CD14-positive monocyte (primary cell): Measurements from ENCODE around the gene DCTN1. TPM values are rescaled to one million over a fixed set of nuclear protein-coding genes. Genes with fewer than 3 reads are reported as not detected.

Experiments used
- DNase-seq, 3 donors: peaks; one replicate each; pipeline ENCODE4 v3.0.0-alpha.2; 2011 to 2022
- H2AFZ ChIP-seq: 2 replicates; pipeline ENCODE4 v1.6.0; 2012; ENCODE audit warnings: mild to moderate bottlenecking, low read depth, low read length, inconsistent platforms; ENCODE audit not compliant: insufficient read depth, poor library complexity, severe bottlenecking
- H3K27ac ChIP-seq, 2 donors: 1 replicate in 1 of 2; 2 replicates in 1 of 2; pipeline ENCODE4 v1.5.1; 2012 to 2013; ENCODE audit warnings: low read length in 2 of 2, control low read depth in 1 of 2, inconsistent platforms in 1 of 2, low read depth in 1 of 2, mild to moderate bottlenecking in 1 of 2
- H3K27me3 ChIP-seq, 2 donors: one replicate each; pipeline versions ENCODE4 v1.6.0 to v1.6.1; 2011 to 2013; ENCODE audit warnings: low read length in 2 of 2; ENCODE audit not compliant: control insufficient read depth in 2 of 2, insufficient read depth in 2 of 2
- H3K36me3 ChIP-seq, 2 donors: replicated peaks in 1 of 2; 1 replicate in 1 of 2; 2 replicates in 1 of 2; pipeline versions ENCODE4 v1.5.1 to v1.6.1; 2012 to 2013; ENCODE audit warnings: low read length in 2 of 2, control low read depth in 1 of 2, inconsistent platforms in 1 of 2, mild to moderate bottlenecking in 1 of 2; ENCODE audit not compliant: insufficient read depth in 2 of 2, control insufficient read depth in 1 of 2
- H3K4me1 ChIP-seq, 2 donors: 1 replicate in 1 of 2; 2 replicates in 1 of 2; pipeline versions ENCODE4 v1.5.1 to v1.6.1; 2012 to 2013; ENCODE audit warnings: low read length in 2 of 2, control low read depth in 1 of 2, inconsistent platforms in 1 of 2, mild to moderate bottlenecking in 1 of 2, moderate library complexity in 1 of 2; ENCODE audit not compliant: insufficient read depth in 2 of 2, control insufficient read depth in 1 of 2
- H3K4me2 ChIP-seq: replicated peaks from 2 replicates; pipeline ENCODE3; 2012; ENCODE audit warnings: low read length, moderate library complexity, mild to moderate bottlenecking; ENCODE audit not compliant: poor library complexity, severe bottlenecking; ENCODE audit errors: extremely low read depth
- H3K4me3 ChIP-seq, 3 experiments: fragments of 200-600 bp in 1 of 3; sonication (generic) in 1 of 3; replicated peaks in 1 of 3; 1 replicate in 2 of 3; 2 replicates in 1 of 3; pipeline ENCODE4 v1.5.1; 2011 to 2013; ENCODE audit warnings: low read length in 3 of 3, mild to moderate bottlenecking in 3 of 3, control low read depth in 2 of 3, low read depth in 2 of 3, inconsistent platforms in 1 of 3, moderate library complexity in 1 of 3
- H3K79me2 ChIP-seq: 2 replicates; pipeline ENCODE4 v1.6.0; 2012; ENCODE audit warnings: mild to moderate bottlenecking, control low read depth, inconsistent platforms, low read length, moderate library complexity; ENCODE audit not compliant: insufficient read depth
- H3K9ac ChIP-seq: 2 replicates; pipeline ENCODE4 v1.6.0; 2017; ENCODE audit warnings: low read length, mild to moderate bottlenecking; ENCODE audit not compliant: insufficient read depth, poor library complexity, severe bottlenecking
- H3K9me3 ChIP-seq, 2 donors: replicated peaks in 1 of 2; 1 replicate in 1 of 2; 2 replicates in 1 of 2; pipeline versions ENCODE4 v1.5.1 to v1.6.1; 2012 to 2013; ENCODE audit warnings: low read length in 2 of 2, control low read depth in 1 of 2; ENCODE audit not compliant: control insufficient read depth in 1 of 2, insufficient read depth in 1 of 2
- H4K20me1 ChIP-seq: 2 replicates; pipeline ENCODE4 v1.6.0; 2012; ENCODE audit warnings: mild to moderate bottlenecking, low read length, control low read depth, moderate library complexity; ENCODE audit not compliant: insufficient read depth
- H3K27ac Mint-ChIP-seq, 7 donors: one replicate each; pipeline ENCODE4 v1.8.0; 2020; ENCODE audit warnings: mild to moderate bottlenecking in 7 of 7, mixed read lengths in 7 of 7, moderate library complexity in 6 of 7, inconsistent platforms in 2 of 7
- H3K27me3 Mint-ChIP-seq, 3 donors: one replicate each; pipeline ENCODE4 v1.8.0; 2021 to 2022; ENCODE audit warnings: low read depth in 3 of 3, mild to moderate bottlenecking in 3 of 3, mixed read lengths in 3 of 3, moderate library complexity in 3 of 3, inconsistent platforms in 1 of 3
- H3K36me3 Mint-ChIP-seq, 2 donors: one replicate each; pipeline ENCODE4 v1.8.0; 2020; ENCODE audit warnings: mixed read lengths in 2 of 2, inconsistent platforms in 1 of 2, mild to moderate bottlenecking in 1 of 2
- H3K4me1 Mint-ChIP-seq: one replicate; pipeline ENCODE4 v1.8.0; 2020; ENCODE audit warnings: mild to moderate bottlenecking, mixed read lengths
- H3K4me3 Mint-ChIP-seq, 2 donors: one replicate each; pipeline ENCODE4 v1.8.0; 2020; ENCODE audit warnings: mild to moderate bottlenecking in 2 of 2, mixed read lengths in 2 of 2, moderate library complexity in 1 of 2
- H3K9me3 Mint-ChIP-seq, 7 donors: one replicate each; pipeline ENCODE4 v1.8.0; 2020 to 2022; ENCODE audit warnings: mixed read lengths in 7 of 7, mild to moderate bottlenecking in 6 of 7, moderate library complexity in 6 of 7, inconsistent platforms in 2 of 7
- CTCF ChIP-seq: fragments of 200-600 bp; IDR thresholded peaks from one replicate; pipeline ENCODE4 v1.8.0; 2022; ENCODE audit warnings: antibody characterized with exemption, mild to moderate bottlenecking
- WGBS: methylation state at CpG from one replicate; pipeline ENCODE4 v1.1.5; 2013; ENCODE audit warnings: missing lambda C conversion rate; ENCODE audit not compliant: insufficient coverage; 5-methylcytosine and 5-hydroxymethylcytosine counted together
- intact Hi-C, 2 donors: fragments of 100-400 bp; cut with micrococcal nuclease; formaldehyde crosslinking; loops; one replicate each; pipeline versions ENCODE4 v1.15.0 to v1.15.1; 2023
- polyA plus RNA-seq, 3 donors: library from polyadenylated mRNA; depleted of rRNA in 1 of 3; unstranded in 2 of 3; stranded (reverse) in 1 of 3; fragments of 300-500 nt in 2 of 3; fragments of >200 nt in 1 of 3; fragmentation: Illumina TruSeq in 2 of 3; gene quantifications; 1 replicate in 2 of 3; 2 replicates in 1 of 3; pipeline ENCODE4 v1.2.3, GENCODE V29; 2012 to 2021

The DCTN1 gene
- polyA plus RNA-seq, 3 donors = 27.7 to 45.5 (median 45.5) TPM

- Mint-ChIP-seq H3K27me3 (no peaks in the 10 kb centered on the region), H3K4me3 (no peak overlapping the region), H3K27ac (no peak overlapping the region), H3K36me3 (peaks cover 26 to 41% of the 10 kb centered on the region in 2 donors), H3K9me3 (no peaks in the 10 kb centered on the region), H3K4me1 (peaks cover 16% of the 10 kb centered on the region)
- Histone ChIP-seq H3K79me2 (peaks cover 51% of the 10 kb centered on the region), H3K36me3 (peaks cover 16 to 49% of the 10 kb centered on the region in 2 donors), H2AFZ (no peak overlapping the region), H3K9me3 (no peaks in the 10 kb centered on the region), H3K4me3 (no peak overlapping the region), H3K27me3 (no peaks in the 10 kb centered on the region), H4K20me1 (peaks cover 77% of the 10 kb centered on the region), H3K4me2 (no peak overlapping the region), H3K9ac (no peak overlapping the region), H3K27ac (no peak overlapping the region), H3K4me1 (peaks cover 0 to 3% of the 10 kb centered on the region in 2 donors)
- WGBS = no CpG with 5 or more reads among the region's 3 CpGs
- no peak for DNase-seq
- intact Hi-C loops = no loop called here
- TF ChIP-seq CTCF = no peak
Measured at GRCh38 chr2:74381751-74382150, 1.6 kb upstream of the DCTN1 start.

- 99% methylated on average over 8 of the region's 10 CpGs for WGBS
- Histone ChIP-seq H2AFZ (no peak overlapping the region), H3K79me2 (peaks cover 25% of the 10 kb centered on the region), H3K27ac (no peak overlapping the region), H3K9me3 (no peaks in the 10 kb centered on the region), H3K9ac (no peak overlapping the region), H3K36me3 (peaks cover 26 to 51% of the 10 kb centered on the region in 2 donors), H3K4me2 (no peak overlapping the region), H4K20me1 (peaks cover 50% of the 10 kb centered on the region), H3K4me3 (no peak overlapping the region), H3K27me3 (no peaks in the 10 kb centered on the region), H3K4me1 (peaks cover 0 to 3% of the 10 kb centered on the region in 2 donors)
- Mint-ChIP-seq H3K27ac (peak overlapping the region in 1 of 7 donors; percentile 62), H3K27me3 (no peaks in the 10 kb centered on the region), H3K9me3 (no peaks in the 10 kb centered on the region), H3K4me3 (no peak overlapping the region), H3K36me3 (peaks cover 38 to 57% of the 10 kb centered on the region in 2 donors), H3K4me1 (peaks cover 14% of the 10 kb centered on the region)
- no peak for TF ChIP-seq CTCF
- DNase-seq = no peak
- intact Hi-C loops = no loop called here
Measured at GRCh38 chr2:74378007-74378406, 2.1 kb downstream of the DCTN1 start.
